Epithelial cell of esophagus (primary cell): ENCODE results near the gene ESYT1.
A peak's percentile ranks its signal among the peaks of the same experiment; 100 is the strongest.

Experiments
- DNase-seq: peaks from one replicate; pipeline ENCODE4 v3.0.0; 2010; ENCODE audit warnings: low read depth
- H3K4me3 ChIP-seq: 2 replicates; pipeline ENCODE4 v1.5.1; 2011; ENCODE audit warnings: mild to moderate bottlenecking, low read length, control low read depth
- CTCF ChIP-seq: IDR thresholded peaks from 2 replicates; pipeline ENCODE4 v1.5.1; 2011; ENCODE audit warnings: low read depth, mild to moderate bottlenecking, low read length, control low read depth, inconsistent platforms; ENCODE audit not compliant: insufficient read depth; ENCODE audit errors: missing control alignments

The ESYT1 gene

DNA sequence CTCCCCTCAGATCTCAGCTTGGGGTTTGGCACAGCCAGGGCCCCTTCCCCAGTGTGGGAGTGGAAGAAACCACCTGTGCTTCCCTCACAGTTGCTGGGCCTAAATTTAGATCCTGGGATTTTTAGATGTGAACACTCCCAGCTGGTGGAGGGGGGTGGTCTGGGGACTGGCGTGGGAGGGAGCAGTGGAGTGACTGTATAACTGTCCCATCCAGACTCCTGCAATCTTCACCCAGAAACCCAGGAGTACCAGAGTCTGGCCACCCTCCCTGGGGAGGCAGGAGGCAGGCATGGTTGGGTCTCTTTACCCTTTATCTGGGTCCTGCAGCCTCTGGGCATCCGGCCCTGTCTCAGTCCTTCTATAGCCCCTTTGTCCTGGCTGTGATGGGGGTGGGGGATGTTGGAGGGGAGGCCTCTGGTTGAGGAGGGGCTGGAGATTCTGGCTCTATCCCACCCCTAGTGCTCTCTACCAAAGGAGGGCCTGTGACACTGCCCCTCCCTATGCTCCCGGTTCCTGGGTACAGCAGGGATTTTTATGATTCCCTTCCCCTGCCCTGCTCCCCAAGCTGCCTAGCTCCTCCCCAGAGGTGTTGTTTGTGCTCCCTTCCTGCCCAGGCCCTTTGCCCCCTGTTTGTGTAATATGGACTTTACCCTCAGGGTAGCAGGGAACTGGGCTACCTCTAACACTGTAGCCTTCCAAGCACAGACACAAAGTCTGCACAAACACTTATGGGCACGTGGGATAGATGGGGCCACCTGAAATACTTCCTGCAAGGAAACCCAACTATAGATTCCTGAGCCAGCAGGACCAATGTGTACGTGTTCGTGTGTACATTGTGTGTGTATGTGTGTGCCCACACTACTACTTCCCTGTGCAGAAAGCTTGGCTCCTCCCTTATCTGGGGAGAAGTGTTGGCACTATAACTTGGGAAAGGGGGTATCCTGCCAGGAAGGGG lies 46.4 kb upstream of the ESYT1 start:
- DNase-seq, result no peak
- no peak for TF ChIP-seq CTCF
- H3K4me3 ChIP-seq, result peak overlapping the region; percentile 90

DNA sequence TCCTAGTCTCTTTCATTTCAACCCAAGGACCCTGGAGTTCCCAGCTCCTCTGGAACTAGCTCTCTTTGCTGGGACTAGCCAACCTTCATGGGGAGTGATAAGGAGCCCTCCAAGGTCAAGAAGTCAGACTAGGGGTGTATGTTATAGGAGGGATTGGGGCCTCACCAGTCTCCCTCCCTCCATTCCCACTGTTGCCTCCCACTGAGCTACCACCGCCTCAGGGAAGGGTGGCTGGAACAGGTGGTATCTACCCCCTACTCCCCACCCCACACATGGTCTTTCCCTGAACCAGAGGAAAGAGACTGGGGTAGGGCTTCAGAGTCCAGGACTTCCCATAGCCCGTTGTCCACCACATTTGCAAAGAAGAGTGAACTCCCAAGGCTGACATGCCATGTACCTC lies 45.7 kb upstream of the ESYT1 start:
- H3K4me3 ChIP-seq, result no peak overlapping the region
- DNase-seq, result no peak
- TF ChIP-seq CTCF, result no peak

DNA sequence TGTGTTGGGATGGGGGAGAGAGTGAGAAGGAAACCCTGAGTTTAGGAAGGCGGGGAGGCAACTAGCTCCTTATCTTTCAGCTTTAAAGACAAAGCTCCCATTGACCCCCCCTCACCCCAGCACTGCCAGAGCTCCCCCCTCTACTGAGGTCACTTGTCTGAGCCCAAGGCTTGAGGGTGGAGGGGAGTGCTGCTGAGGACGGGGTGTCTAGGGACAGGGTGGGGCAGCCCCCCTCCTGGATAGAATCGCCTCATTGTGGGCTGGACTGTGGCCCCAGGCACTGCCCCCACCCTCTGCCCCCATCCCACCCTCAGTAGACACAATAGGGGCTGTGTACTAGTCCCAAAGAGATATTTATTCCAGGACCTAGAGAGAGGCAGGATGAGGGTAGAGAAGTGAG lies 45.1 kb upstream of the ESYT1 start:
- TF ChIP-seq CTCF, result no peak
- DNase-seq, result no peak
- no peak overlapping the region for H3K4me3 ChIP-seq

- peak; percentile 35 for TF ChIP-seq CTCF
- DNase-seq, result peak; percentile 45
- no peak overlapping the region for H3K4me3 ChIP-seq
Measured at GRCh38 chr12:56084958-56085543, 43.0 kb upstream of the ESYT1 start.

DNA sequence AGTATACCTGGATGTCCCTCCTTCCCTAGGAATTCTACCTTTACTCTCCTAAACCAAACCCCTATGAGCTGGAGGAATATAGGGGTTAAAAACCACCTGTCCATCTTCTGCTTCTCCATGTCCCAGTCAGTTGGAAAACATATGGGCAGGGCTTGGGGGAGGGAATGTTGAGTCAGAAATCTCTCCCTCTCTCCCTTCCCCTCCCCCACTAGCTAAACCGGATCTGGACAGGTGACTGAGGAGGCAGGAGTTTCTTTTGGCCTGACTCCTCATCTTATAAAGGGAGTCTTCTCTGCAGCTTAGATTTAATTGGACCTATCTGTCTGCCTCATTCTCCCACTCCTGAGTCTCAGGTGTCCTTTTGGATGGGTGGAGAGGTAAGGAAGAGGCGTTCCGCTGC lies 42.0 kb upstream of the ESYT1 start:
- TF ChIP-seq CTCF, result no peak
- peak; percentile 94 for DNase-seq
- no peak overlapping the region for H3K4me3 ChIP-seq

DNA sequence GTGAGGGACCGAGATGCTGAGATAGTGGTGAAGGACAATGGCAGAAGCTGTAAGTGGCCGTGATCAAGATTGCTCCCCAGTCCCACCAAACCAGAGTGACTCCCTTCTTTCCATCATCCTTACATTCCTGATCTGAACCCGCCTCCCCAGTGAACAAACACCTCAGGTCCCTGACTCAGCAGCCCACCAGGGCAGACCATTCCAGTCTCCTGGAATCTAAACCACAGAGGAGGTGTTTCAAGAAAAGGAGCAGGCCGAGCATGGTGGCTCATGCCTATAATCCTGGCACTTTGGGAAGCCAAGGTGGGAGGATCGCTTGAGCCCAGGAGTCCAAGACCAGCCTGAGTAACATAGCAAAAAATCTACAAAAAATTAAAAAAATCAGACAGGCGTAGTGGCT lies 41.5 kb upstream of the ESYT1 start:
- DNase-seq, result no peak
- no peak overlapping the region for H3K4me3 ChIP-seq
- no peak for TF ChIP-seq CTCF
